ENCODE data around the gene CMKLR1.

The CMKLR1 gene

GRCh38 chr12:108254030-108254429 lies 85.1 kb downstream of the CMKLR1 start:
- DNase-seq (ENCODE audit: low read depth) = no peak
- no peak overlapping the region for H3K4me3 ChIP-seq (ENCODE audit: low read length)
- no peak for TF ChIP-seq CTCF (conservative IDR thresholded peaks at IDR 0.05; ENCODE audit: low read length)

- H3K4me3 ChIP-seq (ENCODE audit: low read length) = no peak overlapping the region
- no peak for TF ChIP-seq CTCF (conservative IDR thresholded peaks at IDR 0.05; ENCODE audit: low read length)
- DNase-seq (ENCODE audit: low read depth) = no peak
These were observed 85.6 kb downstream of the CMKLR1 start for GRCh38 chr12:108253540-108253939.

GRCh38 chr12:108252523-108252922 lies 86.6 kb downstream of the CMKLR1 start:
- TF ChIP-seq CTCF (conservative IDR thresholded peaks at IDR 0.05; ENCODE audit: low read length) = no peak
- no peak overlapping the region for H3K4me3 ChIP-seq (ENCODE audit: low read length)
- no peak for DNase-seq (ENCODE audit: low read depth)

- DNase-seq (ENCODE audit: low read depth) = no peak
- H3K4me3 ChIP-seq (ENCODE audit: low read length) = no peak overlapping the region
- TF ChIP-seq CTCF (conservative IDR thresholded peaks at IDR 0.05; ENCODE audit: low read length) = no peak
These were observed 91.1 kb downstream of the CMKLR1 start for GRCh38 chr12:108248011-108248410.

- no peak for TF ChIP-seq CTCF (conservative IDR thresholded peaks at IDR 0.05; ENCODE audit: low read length)
- H3K4me3 ChIP-seq (ENCODE audit: low read length) = no peak overlapping the region
- DNase-seq (ENCODE audit: low read depth) = no peak
These were observed 92.0 kb downstream of the CMKLR1 start for GRCh38 chr12:108247130-108247529.

GRCh38 chr12:108241986-108242703 lies 97.0 kb downstream of the CMKLR1 start:
- no peak overlapping the region for H3K4me3 ChIP-seq (ENCODE audit: low read length)
- TF ChIP-seq CTCF (conservative IDR thresholded peaks at IDR 0.05; ENCODE audit: low read length) = no peak
- DNase-seq (ENCODE audit: low read depth) = no peak

GRCh38 chr12:108240928-108241327 lies 98.2 kb downstream of the CMKLR1 start:
- DNase-seq (ENCODE audit: low read depth) = no peak
- TF ChIP-seq CTCF (conservative IDR thresholded peaks at IDR 0.05; ENCODE audit: low read length) = no peak
- H3K4me3 ChIP-seq (ENCODE audit: low read length) = no peak overlapping the region

Data from AG10803 (cell line).